Heart right ventricle (tissue), 16 donors: ENCODE data around the gene PTTG1IP. TPM values are rescaled to one million over a fixed set of nuclear protein-coding genes. Genes with fewer than 3 reads are reported as not detected.

Experiments used
- ATAC-seq, 8 donors: fragments of 200-7000 bp; cut with Tn5 transposase; one replicate each; pipeline ENCODE4 v1.9.1; 2020; ENCODE audit warnings: mild to moderate bottlenecking in 8 of 8, moderate library complexity in 8 of 8, moderate number of reproducible peaks in 1 of 8
- DNase-seq, 2 donors: peaks; one replicate each; pipeline ENCODE4 v3.0.0-alpha.2; 2020
- H3K27ac ChIP-seq, 10 donors: fragments of 200-600 bp; sonication (generic) in 2 of 10; one replicate each; pipeline versions ENCODE4 v1.5.0 to v1.8.0; 2020 to 2022; ENCODE audit warnings: mild to moderate bottlenecking in 3 of 10
- H3K27me3 ChIP-seq, 7 donors: fragments of 200-600 bp; one replicate each; pipeline ENCODE4 v1.8.0; 2021 to 2022; ENCODE audit warnings: mild to moderate bottlenecking in 2 of 7
- H3K36me3 ChIP-seq, 9 donors: fragments of 200-600 bp; sonication (generic) in 1 of 9; one replicate each; pipeline versions ENCODE4 v1.5.0 to v1.8.0; 2020 to 2022; ENCODE audit warnings: mild to moderate bottlenecking in 2 of 9
- H3K4me1 ChIP-seq, 9 donors: fragments of 200-600 bp; sonication (generic) in 1 of 9; one replicate each; pipeline versions ENCODE4 v1.5.0 to v1.8.0; 2020 to 2022; ENCODE audit warnings: mild to moderate bottlenecking in 4 of 9
- H3K4me3 ChIP-seq, 10 donors: fragments of 200-600 bp; sonication (generic) in 2 of 10; one replicate each; pipeline versions ENCODE4 v1.5.0 to v1.8.0; 2020 to 2022; ENCODE audit warnings: mild to moderate bottlenecking in 7 of 10, moderate library complexity in 2 of 10
- H3K9me3 ChIP-seq, 11 donors: fragments of 200-600 bp in 10 of 11; sonication (generic) in 2 of 11; one replicate each; pipeline versions ENCODE4 v1.5.0 to v1.8.0; 2013 to 2022; ENCODE audit warnings: mild to moderate bottlenecking in 2 of 11, control low read depth in 1 of 11, moderate library complexity in 1 of 11
- CTCF ChIP-seq, 9 donors: fragments of 200-600 bp; sonication (generic) in 2 of 9; IDR thresholded peaks; one replicate each; pipeline versions ENCODE4 v1.5.0 to v1.8.0; 2021 to 2022; ENCODE audit warnings: antibody characterized with exemption in 9 of 9, mild to moderate bottlenecking in 5 of 9, moderate library complexity in 1 of 9
- WGBS, 2 donors: extraction: QIAGEN DNeasy Blood & Tissue Kit; methylation state at CpG; one replicate each; pipeline ENCODE4 v1.1.7; 2013; ENCODE audit warnings: inconsistent platforms in 1 of 2; 5-methylcytosine and 5-hydroxymethylcytosine counted together
- intact Hi-C, 10 donors: fragments of 100-400 bp; cut with DNase I; formaldehyde crosslinking; loops; one replicate each; pipeline versions ENCODE4 v1.11.1 to v1.14.2; 2022
- polyA plus RNA-seq, 2 donors: library from polyadenylated mRNA; stranded (reverse); fragments of 200-250 nt; gene quantifications; one replicate each; pipeline ENCODE4 v1.2.3, GENCODE V29; 2013
- total RNA-seq, 10 donors: library from RNA; stranded (reverse); fragmentation: NEBNext Ultra II Directional in 3 of 10; extraction: Animal tissue kit (Norgen Biotek cat#: 25700) in 3 of 10; gene quantifications; one replicate each; pipeline versions ENCODE4 v1.2.1 to v1.2.4, GENCODE V29; 2021 to 2023
- donor health status: Arrhythmogenic right ventricular cardiomyopathy.
- donor health status: ischemic (EF 13 %, LVEDD 7.1; RV severe dilation, severe dysfunction).
- donor health status: healthy with polysubstance abuse.
- donor health status: DM: no; HTN: yes; CAD: no.
- donor health status: DM: no; HTN: no; CAD: no.
- donor health status: ischemic (EF 25% LVEDD 6.9; RV normal size, moderate dysfunction).
- donor health status: ischemic (EF 25% LVEDD 5.7; RV mildly dilated, moderate dysfunction).
- donor health status: healthy.
- donor health status: DM: yes; HTN: yes; CAD: no.
- donor health status: Ischemic cardiomyopathy.
- donor health status: ischemic (EF 35%, LVEDD 5.7; RV mildly dilated, moderate dysfunction).
- donor health status: nonischemic (EF 11% LVEDD 7.7; RV severe dilation, severe dysfunction).
- donor health status: DM: yes; HTN: yes; CAD: no.
- donor health status: PGD.
- donor health status: ischemic (EF 29% LVEDD 5.4; RV normal size, mild dysfunction).
- donor health status: nonischemic (EF 23%, LVEDD 6.1; RV moderate dilation, normal function).

PTTG1IP gene
- total and polyA plus RNA-seq, 12 donors, result 109 to 188 (median 148) TPM

GRCh38 chr21:44912158-44912473, 38.6 kb upstream of the PTTG1IP start:
- Histone ChIP-seq H3K9me3 (no peaks in the 10 kb centered on the region), H3K36me3 (peaks cover 0 to 23% (median 0%) of the 10 kb centered on the region in 9 donors), H3K4me1 (peaks cover 0 to 94% (median 12%) of the 10 kb centered on the region in 9 donors), H3K27me3 (no peaks in the 10 kb centered on the region), H3K4me3 (peak overlapping the region in 1 of 10 donors; percentile 38), H3K27ac (peak overlapping the region in 4 of 10 donors; percentile 1 to 92 (median 26))
- ATAC-seq (no peak), DNase-seq (no peak)
- TF ChIP-seq CTCF (IDR thresholded peaks at IDR 0.05), result no peak
- 83 to 84% methylated on average over 8 of the region's 8 CpGs for WGBS, 2 donors
- intact Hi-C loops, result no loop called here

GRCh38 chr21:44911384-44912157, 38.1 kb upstream of the PTTG1IP start:
- peak; percentile 72 to 81 for DNase-seq
- peak overlapping the region in 1 of 10 donors; percentile 38 for H3K4me3 ChIP-seq
- intact Hi-C loops, result no loop called here

GRCh38 chr21:44911068-44911383, 37.5 kb upstream of the PTTG1IP start:
- peak in 1 of 8 donors; percentile 4 for ATAC-seq
- Histone ChIP-seq H3K27ac (peak overlapping the region in 1 of 10 donors; percentile 92), H3K36me3 (peaks cover 0 to 33% (median 0%) of the 10 kb centered on the region in 9 donors), H3K9me3 (no peaks in the 10 kb centered on the region), H3K27me3 (peaks cover 0 to 4% (median 0%) of the 10 kb centered on the region in 7 donors), H3K4me1 (peaks cover 0 to 91% (median 12%) of the 10 kb centered on the region in 9 donors), H3K4me3 (peak overlapping the region in 1 of 10 donors; percentile 38)
- TF ChIP-seq CTCF (IDR thresholded peaks at IDR 0.05), result no peak
- intact Hi-C loops, result no loop called here
- no peak for DNase-seq
- WGBS, 2 donors, result 75 to 76% methylated on average over 10 of the region's 10 CpGs

More at GRCh38 chr21:44911384-44912157, 38.1 kb upstream of the PTTG1IP start:
- peak in 5 of 9 donors; percentile 19 to 61 (median 28) for TF ChIP-seq CTCF (IDR thresholded peaks at IDR 0.05)
- peaks cover 0 to 3% (median 0%) of the 10 kb centered on the region in 7 donors for H3K27me3 ChIP-seq
- peak; percentile 77 to 95 (median 90) for ATAC-seq
- peaks cover 0 to 94% (median 12%) of the 10 kb centered on the region in 9 donors for H3K4me1 ChIP-seq
- peaks cover 0 to 28% (median 0%) of the 10 kb centered on the region in 9 donors for H3K36me3 ChIP-seq
- 58 to 59% methylated on average over 19 of the region's 19 CpGs for WGBS, 2 donors
- H3K27ac ChIP-seq, result peak overlapping the region in 5 of 10 donors; percentile 1 to 92 (median 42)
- no peaks in the 10 kb centered on the region for H3K9me3 ChIP-seq

GRCh38 chr21:44910229-44911067, 37.0 kb upstream of the PTTG1IP start:
- Histone ChIP-seq H3K4me1 (peaks cover 0 to 90% (median 12%) of the 10 kb centered on the region in 9 donors), H3K36me3 (peaks cover 0 to 33% (median 0%) of the 10 kb centered on the region in 9 donors), H3K27me3 (peaks cover 0 to 6% (median 0%) of the 10 kb centered on the region in 7 donors), H3K4me3 (no peak overlapping the region), H3K27ac (peak overlapping the region in 1 of 10 donors; percentile 92), H3K9me3 (no peaks in the 10 kb centered on the region)
- TF ChIP-seq CTCF (IDR thresholded peaks at IDR 0.05), result no peak
- WGBS, 2 donors, result 79 to 85% methylated on average over 27 of the region's 27 CpGs
- peak in 1 of 8 donors; percentile 5 for ATAC-seq
- intact Hi-C loops, result no loop called here
- no peak for DNase-seq
